HG03558 (cell line): ENCODE data around the gene POU6F2.

ENCODE experiments used
- ATAC-seq: cut with Tn5 transposase; IDR thresholded peaks from one replicate; pipeline ENCODE4 v1.9.1; 2021; ENCODE audit warnings: moderate number of reproducible peaks; ENCODE audit not compliant: unreplicated experiment; ENCODE audit errors: extremely low read depth

Gene POU6F2

GRCh38 chr7:39291628-39292410 is 314.1 kb downstream of the POU6F2 start:
- ATAC-seq: no peak

GRCh38 chr7:39293056-39293823 is 315.5 kb downstream of the POU6F2 start:
- ATAC-seq: no peak

- no peak for ATAC-seq
These were observed 316.3 kb downstream of the POU6F2 start for GRCh38 chr7:39294022-39294421.

GRCh38 chr7:39295796-39296195 is 318.1 kb downstream of the POU6F2 start:
- ATAC-seq: no peak

- ATAC-seq: no peak
These were observed 322.0 kb downstream of the POU6F2 start for GRCh38 chr7:39299695-39300094.

- ATAC-seq: no peak
These were observed 322.6 kb downstream of the POU6F2 start for GRCh38 chr7:39300276-39300675.

- no peak for ATAC-seq
These were observed 323.8 kb downstream of the POU6F2 start for GRCh38 chr7:39301543-39301942.

- no peak for ATAC-seq
These were observed 326.5 kb downstream of the POU6F2 start for GRCh38 chr7:39304178-39304577.

- no peak for ATAC-seq
These were observed 327.1 kb downstream of the POU6F2 start for GRCh38 chr7:39304668-39305405.

GRCh38 chr7:39306016-39306570 is 328.4 kb downstream of the POU6F2 start:
- ATAC-seq: no peak

GRCh38 chr7:39310699-39311098 is 333.0 kb downstream of the POU6F2 start:
- ATAC-seq: no peak

GRCh38 chr7:39312254-39312989 is 334.7 kb downstream of the POU6F2 start:
- ATAC-seq: no peak

GRCh38 chr7:39313376-39313775 is 335.7 kb downstream of the POU6F2 start:
- no peak for ATAC-seq

- no peak for ATAC-seq
These were observed 336.3 kb downstream of the POU6F2 start for GRCh38 chr7:39313974-39314373.

- ATAC-seq: no peak
These were observed 339.4 kb downstream of the POU6F2 start for GRCh38 chr7:39317107-39317506.

- no peak for ATAC-seq
These were observed 340.2 kb downstream of the POU6F2 start for GRCh38 chr7:39317896-39318295.

- no peak for ATAC-seq
These were observed 343.5 kb downstream of the POU6F2 start for GRCh38 chr7:39321245-39321644.

GRCh38 chr7:39321909-39322498 is 344.3 kb downstream of the POU6F2 start:
- ATAC-seq: no peak

GRCh38 chr7:39324139-39324760 is 346.5 kb downstream of the POU6F2 start:
- no peak for ATAC-seq
